ENCODE measurements around the gene KCNMA1.

KCNMA1 gene

GRCh38 chr10:77151408-77151807 lies 486.2 kb downstream of the KCNMA1 start:
- DNase-seq (ENCODE audit: low spot score): no peak

- no peak for DNase-seq (ENCODE audit: low spot score)
Observed at GRCh38 chr10:77149706-77150105, 487.9 kb downstream of the KCNMA1 start.

GRCh38 chr10:77149001-77149400 lies 488.6 kb downstream of the KCNMA1 start:
- no peak for DNase-seq (ENCODE audit: low spot score)

- no peak for DNase-seq (ENCODE audit: low spot score)
Observed at GRCh38 chr10:77147871-77148270, 489.7 kb downstream of the KCNMA1 start.

- DNase-seq (ENCODE audit: low spot score): no peak
Observed at GRCh38 chr10:77146712-77147336, 490.8 kb downstream of the KCNMA1 start.

- no peak for DNase-seq (ENCODE audit: low spot score)
Observed at GRCh38 chr10:77144656-77145055, 493.0 kb downstream of the KCNMA1 start.

GRCh38 chr10:77139252-77140160 lies 498.1 kb downstream of the KCNMA1 start:
- no peak for DNase-seq (ENCODE audit: low spot score)

- no peak for DNase-seq (ENCODE audit: low spot score)
Observed at GRCh38 chr10:77138541-77138940, 499.1 kb downstream of the KCNMA1 start.

GRCh38 chr10:77135555-77135954 lies 502.1 kb downstream of the KCNMA1 start:
- DNase-seq (ENCODE audit: low spot score): no peak

- no peak for DNase-seq (ENCODE audit: low spot score)
Observed at GRCh38 chr10:77131214-77131613, 506.4 kb downstream of the KCNMA1 start.

- no peak for DNase-seq (ENCODE audit: low spot score)
Observed at GRCh38 chr10:77127243-77127642, 510.4 kb downstream of the KCNMA1 start.

GRCh38 chr10:77125231-77125630 lies 512.4 kb downstream of the KCNMA1 start:
- no peak for DNase-seq (ENCODE audit: low spot score)

GRCh38 chr10:77123330-77123729 lies 514.3 kb downstream of the KCNMA1 start:
- no peak for DNase-seq (ENCODE audit: low spot score)

GRCh38 chr10:77121829-77122228 lies 515.8 kb downstream of the KCNMA1 start:
- DNase-seq (ENCODE audit: low spot score): no peak

GRCh38 chr10:77120666-77121376 lies 516.8 kb downstream of the KCNMA1 start:
- no peak for DNase-seq (ENCODE audit: low spot score)

- no peak for DNase-seq (ENCODE audit: low spot score)
Observed at GRCh38 chr10:77120012-77120411, 517.6 kb downstream of the KCNMA1 start.

- no peak for DNase-seq (ENCODE audit: low spot score)
Observed at GRCh38 chr10:77118603-77119282, 518.9 kb downstream of the KCNMA1 start.

- no peak for DNase-seq (ENCODE audit: low spot score)
Observed at GRCh38 chr10:77117501-77117900, 520.1 kb downstream of the KCNMA1 start.

- DNase-seq (ENCODE audit: low spot score): no peak
Observed at GRCh38 chr10:77116904-77117303, 520.7 kb downstream of the KCNMA1 start.

GRCh38 chr10:77114181-77114821 lies 523.3 kb downstream of the KCNMA1 start:
- no peak for DNase-seq (ENCODE audit: low spot score)

Data from left forelimb (tissue), 1 donor.